GM18526 (cell line): ENCODE measurements around the gene RBM5.

Source experiments
- POLR2A ChIP-seq: IDR thresholded peaks from 3 replicates; pipeline ENCODE4 v1.6.1; 2011; ENCODE audit not compliant: insufficient read length; ENCODE audit errors: extremely low read depth

The RBM5 gene

DNA sequence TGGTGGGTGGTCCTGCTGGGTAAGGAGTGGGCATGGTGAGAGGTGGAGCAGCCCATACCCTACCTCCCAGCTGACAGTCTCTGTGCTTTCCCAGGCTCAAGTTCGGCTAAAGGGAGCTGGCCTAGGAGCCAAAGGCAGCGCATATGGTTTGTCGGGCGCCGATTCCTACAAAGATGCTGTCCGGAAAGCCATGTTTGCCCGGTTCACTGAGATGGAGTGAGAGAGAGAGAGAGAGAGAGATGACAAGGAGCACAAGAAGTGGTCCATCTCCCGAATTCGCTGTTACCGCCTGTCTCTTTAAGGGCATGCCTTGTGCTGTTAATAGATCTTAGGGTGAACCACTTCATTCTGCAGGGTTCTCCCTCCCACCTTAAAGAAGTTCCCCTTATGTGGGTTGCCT lies 29.5 kb downstream of the RBM5 start:
- TF ChIP-seq POLR2A = no peak

DNA sequence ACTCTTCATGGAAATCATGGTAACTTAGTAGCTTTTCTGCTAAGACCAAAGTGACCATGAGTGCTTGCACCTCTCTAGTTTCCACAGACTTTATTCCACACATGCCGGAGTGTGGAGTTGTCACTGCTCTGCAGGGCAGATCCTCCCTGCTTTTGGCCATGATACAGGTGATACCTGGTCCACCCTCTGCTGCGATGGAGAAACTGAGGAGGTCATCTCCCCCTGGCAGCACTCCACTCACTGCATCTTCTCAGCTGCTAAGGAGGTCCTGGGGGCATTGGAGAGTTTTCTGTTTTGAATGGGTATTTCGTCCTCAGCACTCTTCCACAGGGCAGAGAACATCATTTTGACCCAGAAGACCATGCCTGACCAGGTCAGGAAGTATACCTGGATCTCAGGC lies 31.1 kb downstream of the RBM5 start:
- no peak for TF ChIP-seq POLR2A

DNA sequence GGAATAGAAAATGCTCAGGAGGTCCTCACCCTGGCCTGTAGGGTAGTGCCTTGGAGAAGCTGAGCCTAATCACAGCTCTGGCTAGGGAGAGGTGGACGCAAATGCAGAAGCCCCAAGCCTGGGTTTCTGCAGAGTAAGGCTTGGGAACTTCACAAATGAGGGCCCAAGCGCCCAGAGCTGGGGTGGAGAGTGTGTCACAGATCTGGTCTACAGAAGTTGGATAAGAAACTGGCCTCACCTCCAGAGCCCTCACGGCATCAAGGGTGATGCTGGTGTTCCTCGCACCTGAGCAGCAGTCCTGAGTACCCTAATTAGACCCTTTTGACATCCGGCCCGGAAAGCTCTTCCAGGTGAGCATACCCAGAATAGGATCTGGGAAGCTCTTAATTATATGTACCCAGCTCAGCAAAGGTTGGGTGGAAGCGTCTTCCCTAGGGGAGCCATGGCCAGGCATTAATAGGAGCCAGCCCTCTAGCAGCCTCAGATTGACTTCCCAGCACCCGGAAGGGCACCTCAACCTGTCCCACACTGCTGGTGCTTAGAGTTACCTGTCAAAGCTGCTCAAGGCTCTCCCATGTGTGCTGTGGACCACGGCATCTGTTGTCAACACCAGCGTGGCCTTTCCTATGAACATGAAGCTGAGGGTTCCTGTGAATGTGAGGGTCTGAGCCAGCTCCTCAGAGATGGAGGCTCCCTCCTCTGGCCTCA lies 31.8 kb downstream of the RBM5 start:
- no peak for TF ChIP-seq POLR2A

DNA sequence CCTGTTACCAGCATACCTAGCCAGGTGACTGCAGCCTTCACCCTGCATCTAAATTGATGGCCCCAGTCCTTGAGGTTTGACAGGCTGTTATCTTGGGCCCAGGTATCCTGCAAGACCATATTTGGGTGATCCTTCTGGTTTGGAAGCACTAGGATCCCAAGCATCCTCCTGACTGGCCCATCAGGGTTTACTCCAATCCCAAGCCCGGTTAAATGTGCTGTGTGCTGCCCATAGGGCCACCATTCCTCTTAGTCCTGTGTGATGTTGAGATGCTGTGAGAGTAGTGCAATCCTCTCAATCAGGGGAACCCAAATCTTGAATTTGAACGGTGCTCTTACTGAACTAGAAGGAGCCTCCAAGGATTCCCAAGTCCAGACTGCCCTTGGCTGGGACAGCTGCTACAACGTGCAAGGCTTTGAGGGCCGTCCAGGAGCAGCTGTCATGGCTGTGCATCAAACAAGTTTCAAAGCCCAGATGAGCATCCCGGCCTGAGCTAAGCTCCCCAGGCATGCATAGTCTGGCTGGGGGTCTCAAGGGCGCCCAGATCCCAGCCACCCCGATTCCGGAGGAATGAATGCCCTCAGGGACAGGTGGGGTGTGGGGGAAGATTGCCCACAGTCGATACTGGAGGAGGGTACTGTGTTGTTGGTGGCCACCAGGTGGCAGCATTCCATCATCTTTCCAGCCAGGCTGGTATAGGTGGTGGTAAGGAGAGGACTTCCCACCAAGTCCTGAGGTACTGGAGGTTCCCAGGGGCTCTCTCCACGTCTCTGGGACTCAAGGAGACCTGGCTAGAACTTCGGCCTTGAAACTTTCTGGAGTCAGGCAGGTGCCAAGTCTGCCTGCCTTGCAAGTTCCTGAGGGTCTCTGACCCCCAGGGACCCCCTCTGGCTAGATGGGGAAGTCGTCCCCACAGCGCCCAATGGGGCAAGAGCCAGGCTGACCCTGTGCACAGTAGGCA lies 32.6 kb downstream of the RBM5 start:
- no peak for TF ChIP-seq POLR2A

DNA sequence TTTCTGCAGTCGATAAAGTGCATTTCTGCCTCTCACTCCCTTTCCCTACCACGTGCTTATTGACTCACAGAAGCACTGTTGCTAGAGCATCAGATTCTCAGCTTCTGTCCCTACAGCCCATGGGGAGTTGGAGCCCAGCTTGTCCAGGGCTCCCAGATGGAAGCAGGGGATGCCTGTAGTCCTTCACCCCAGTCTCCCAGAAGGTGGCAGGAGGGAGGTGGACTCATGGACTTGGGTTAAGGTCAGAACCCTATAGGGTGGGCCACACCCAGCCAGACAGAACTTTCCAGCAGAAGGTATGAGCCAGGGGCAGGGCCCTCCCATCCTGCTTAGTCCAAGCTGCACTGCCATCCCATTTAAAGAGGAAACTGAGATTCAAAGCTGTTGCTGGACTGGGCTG lies 33.4 kb downstream of the RBM5 start:
- TF ChIP-seq POLR2A = no peak

DNA sequence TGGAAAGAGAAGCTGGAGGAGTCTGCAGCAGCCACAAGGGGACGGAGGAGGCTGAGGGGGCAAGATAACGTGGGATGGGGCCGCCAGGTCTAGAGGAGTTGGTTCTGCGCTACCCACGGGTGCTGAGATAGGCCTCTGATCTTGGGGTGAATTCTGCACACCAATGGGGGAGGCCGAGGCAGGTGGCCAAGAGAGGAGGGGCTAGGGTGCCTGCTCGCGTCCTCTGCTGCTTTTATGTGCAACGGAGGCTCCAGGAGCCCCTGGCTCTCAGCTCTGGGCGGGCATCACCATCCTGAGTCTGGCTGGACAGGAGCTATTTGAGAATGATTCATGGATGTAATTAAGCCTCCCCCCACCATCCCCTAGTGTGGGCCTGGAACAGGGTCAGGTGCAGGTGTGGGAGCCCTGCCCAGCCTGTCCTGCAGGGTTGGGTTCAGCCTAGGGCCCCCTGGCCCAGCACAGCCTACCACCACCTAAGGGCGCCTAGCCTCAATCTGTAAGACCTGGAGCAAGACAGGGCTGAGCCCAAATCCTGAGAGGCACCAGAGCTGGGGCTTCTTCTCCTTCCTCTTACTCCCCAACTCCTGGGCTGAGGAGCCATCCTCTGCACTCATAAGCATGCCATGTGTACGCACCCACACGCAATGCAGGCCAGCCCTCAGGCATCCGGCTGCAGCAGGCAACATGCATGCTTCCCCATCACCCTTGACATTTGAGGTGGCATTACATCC lies 34.1 kb downstream of the RBM5 start:
- TF ChIP-seq POLR2A = no peak

DNA sequence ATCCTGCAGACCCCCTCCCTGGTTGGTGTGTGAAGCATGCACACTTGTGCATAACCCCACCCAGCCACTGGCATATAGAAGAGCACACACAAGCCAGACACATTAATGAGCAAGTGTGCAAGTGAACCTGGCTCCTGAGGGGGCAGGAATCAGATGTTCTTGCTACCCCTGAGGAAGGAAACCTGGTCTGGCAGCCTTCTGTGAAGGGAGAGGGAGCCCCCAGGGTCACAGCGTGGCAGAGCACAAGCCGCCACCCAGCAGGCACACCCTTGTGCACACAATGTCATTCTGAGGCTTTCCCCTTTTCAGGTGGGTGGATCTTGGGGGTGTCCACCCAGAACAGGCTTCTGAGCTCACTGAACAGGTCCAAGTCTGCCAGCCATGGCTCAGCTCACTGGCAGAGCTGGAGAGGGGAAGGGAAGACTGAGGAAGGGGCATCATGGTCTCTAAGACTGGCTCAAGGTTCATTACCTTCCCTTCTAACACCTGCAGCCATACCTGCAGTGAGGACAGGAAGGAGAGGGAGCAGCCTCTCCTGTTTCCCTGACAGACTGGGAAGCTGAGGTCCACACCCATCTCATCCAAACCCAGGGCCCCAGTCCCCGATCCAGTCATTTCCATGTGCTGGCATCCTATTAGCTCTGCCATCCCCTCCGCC lies 34.8 kb downstream of the RBM5 start:
- no peak for TF ChIP-seq POLR2A

DNA sequence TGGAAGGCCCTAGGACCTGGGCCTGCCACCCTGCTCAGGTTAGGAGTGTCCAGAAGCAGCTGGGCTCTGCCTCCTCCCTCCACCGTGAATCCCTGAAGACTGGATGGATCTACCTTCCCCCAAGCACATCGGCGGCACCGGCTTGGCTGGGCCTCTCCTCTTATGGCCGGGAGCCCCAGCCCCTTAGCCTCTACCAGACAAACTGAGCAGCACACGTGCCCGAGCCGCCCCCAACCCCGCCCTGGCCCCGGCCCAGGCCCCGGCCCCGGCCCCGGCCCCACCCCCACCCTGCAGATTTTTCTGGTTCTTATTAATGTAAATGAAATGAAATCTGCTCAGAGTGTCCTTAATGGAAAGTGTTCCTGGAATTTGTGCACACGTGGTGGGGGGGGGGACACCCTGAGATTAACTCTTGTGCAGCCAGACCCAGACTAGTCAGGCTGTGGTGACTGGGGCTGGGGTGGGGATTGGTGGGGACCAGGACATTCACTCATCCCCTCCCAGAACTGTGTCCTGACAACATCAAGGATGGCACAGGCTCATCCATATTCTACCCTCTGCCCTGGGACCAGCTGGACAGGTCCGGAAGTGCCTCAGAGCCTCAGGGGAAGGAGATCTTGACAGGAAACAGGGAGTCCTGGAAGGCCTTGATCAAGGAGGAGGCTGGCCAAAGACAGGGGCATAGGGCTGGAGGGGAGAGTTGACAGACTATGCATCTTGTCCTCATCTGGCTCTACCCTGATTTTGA lies 35.5 kb downstream of the RBM5 start:
- TF ChIP-seq POLR2A = no peak

DNA sequence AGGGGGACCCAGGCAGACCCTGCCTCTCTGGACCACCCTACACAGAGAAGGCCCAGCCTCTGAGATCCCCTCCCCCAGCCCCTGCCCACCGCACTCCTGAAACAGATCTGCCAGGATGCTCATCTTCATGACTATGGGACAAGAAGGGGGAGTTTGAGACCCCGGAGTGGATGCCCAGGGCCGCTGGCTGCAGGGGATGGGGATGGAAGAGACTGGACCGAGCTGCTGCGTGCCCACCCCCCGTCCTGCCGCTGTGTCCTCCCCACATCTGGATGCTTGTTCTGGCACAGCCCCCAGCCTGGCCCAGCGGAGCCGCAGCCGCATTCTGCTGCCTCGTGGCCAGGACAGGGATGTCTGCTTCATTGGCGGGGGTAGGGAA lies 36.1 kb downstream of the RBM5 start:
- TF ChIP-seq POLR2A = no peak

DNA sequence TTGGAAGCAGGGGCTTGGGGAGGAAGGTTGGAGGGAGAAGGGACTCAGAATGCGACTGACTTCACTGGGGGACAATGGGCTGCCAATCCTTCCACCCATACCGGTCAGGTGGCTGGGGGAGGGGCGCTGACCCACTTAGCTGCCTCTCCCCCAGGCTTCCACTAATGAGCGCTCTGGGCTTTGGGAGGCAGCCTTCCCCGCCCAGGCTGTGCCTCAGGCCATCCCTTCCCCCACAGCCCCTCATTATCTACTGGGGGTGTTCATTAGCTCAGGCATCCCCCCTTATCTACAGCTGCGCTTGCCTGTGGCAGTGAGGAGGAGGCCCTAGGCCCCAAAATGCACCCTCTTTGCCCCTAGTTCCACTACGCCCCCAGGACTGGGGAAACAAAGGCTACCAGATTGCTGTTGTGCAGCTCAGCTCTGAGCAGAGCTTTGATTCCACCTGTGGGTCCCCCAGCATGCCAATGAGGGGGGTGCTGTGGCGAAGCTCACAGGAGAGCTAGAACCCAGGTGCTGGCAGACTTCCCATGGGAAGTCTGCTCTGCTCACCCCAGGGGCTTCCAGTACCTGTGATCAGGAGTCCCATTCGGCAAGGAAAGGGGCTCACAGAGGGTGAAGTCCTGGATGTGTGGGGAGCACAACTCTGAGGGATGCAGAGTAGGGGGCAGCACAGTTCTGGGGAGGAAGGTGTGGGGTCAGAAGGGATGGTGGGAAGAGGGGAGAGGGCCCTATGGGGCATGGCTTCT lies 37.0 kb downstream of the RBM5 start:
- TF ChIP-seq POLR2A = no peak

DNA sequence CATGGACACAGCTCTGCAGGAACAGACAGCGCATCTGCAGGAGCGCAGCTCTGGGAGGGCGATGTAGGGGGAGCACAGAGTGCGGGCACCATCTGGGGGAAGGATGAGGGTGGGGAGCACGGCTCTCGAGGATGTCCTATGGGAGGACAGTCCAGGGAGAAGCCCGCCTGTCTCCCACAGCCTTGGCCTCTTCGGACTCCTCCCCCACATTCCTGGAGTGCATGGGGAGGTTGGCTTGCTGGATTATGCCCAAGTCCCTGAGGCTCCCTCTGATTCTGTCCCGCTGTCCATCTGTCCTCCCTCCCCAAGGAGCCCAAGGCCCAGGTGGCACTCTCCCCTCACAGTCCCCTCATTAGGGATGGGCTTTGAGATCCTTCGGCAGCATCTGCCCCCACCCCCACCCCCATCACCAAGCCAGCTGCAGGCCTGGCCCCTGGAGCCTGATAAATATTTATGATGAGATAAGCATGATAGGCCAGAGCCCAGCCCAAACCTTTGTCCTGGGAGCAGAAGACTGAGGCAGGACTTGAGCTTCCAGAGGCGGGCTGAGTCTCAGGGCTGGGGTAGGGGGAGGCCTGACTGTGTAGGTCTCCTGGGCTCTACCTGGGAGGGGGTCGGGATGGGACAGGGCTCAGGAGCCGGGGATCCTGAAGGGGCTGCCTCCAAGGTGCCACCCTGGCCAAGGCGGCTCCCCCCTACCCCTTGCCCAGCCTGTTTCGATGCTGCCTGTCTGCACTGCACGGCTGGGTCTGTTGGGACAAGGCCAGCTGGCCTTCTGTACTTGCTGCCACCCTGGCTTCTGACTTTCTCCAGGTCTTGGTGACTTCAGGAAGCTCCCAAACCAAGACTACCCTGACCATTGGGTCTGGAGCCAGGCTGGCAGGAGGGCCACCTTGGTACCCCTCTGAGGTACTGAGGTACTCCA lies 37.8 kb downstream of the RBM5 start:
- no peak for TF ChIP-seq POLR2A

DNA sequence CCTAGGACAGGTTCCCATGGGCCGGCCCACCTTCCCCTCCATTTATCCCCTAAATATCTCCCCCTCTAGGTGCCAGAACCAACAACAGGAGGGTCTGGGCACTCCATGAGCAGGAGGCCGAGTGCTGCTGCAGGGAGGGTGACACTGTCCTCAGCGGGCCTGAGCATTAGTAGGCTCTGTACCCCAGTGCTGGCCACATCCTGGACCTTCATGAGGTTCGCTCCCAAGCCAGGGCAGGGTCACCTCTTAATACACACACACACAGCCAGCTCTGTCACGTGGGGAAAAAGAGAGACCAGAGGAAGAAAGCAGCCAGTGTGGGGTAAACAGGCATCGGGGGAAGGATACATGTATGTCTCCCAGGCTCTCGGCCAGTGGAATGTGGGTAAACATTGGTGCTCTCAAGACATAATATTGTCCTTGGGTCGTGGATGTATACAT lies 38.6 kb downstream of the RBM5 start:
- no peak for TF ChIP-seq POLR2A

DNA sequence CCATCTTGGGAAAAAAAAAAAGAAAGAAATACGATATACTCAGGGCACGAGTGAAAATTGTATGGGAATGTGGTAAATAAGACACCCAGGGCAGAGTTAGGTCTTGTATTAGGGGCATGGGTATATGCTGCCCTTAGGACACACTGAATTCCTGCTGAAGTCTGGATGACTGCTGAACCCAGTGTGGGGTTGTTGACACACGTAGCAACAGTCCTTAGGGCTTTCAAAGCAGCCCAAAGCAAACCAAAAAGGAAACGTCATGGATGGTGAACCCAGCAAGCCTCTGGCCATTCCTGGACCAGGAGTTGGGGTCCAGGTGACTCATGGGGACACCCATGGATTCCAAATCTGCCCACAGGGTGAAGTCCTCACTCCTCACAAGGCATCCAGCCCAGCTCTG lies 39.3 kb downstream of the RBM5 start:
- TF ChIP-seq POLR2A = no peak
